NB4 (cell line): Measurements from ENCODE around the gene JMJD1C.

Experiments used
- DNase-seq: peaks from one replicate; pipeline ENCODE4 v3.0.0; 2010; ENCODE audit warnings: low read depth
- H3K4me3 ChIP-seq: one replicate; pipeline ENCODE4 v1.5.1; 2011; ENCODE audit warnings: mild to moderate bottlenecking, low read depth, low read length, moderate library complexity
- MAX ChIP-seq: IDR thresholded peaks from 2 replicates; pipeline ENCODE4 v1.6.1; 2011; ENCODE audit warnings: low read depth, low read length
- MYC ChIP-seq: IDR thresholded peaks from 2 replicates; pipeline ENCODE4 v1.6.1; 2011; ENCODE audit warnings: low read depth, low read length
- POLR2A ChIP-seq: IDR thresholded peaks from 2 replicates; pipeline ENCODE4 v1.6.1; 2011; ENCODE audit warnings: mild to moderate bottlenecking; ENCODE audit not compliant: insufficient read length; ENCODE audit errors: extremely low read depth
- TF ChIP-seq, protein P1 (sequence below): IDR thresholded peaks from one replicate; pipeline ENCODE4 v1.5.1; 2012; ENCODE audit warnings: low read depth, low read length

The JMJD1C gene

GRCh38 chr10:63407136-63407662 lies 58.6 kb downstream of the JMJD1C start:
- TF ChIP-seq POLR2A: no peak

DNA sequence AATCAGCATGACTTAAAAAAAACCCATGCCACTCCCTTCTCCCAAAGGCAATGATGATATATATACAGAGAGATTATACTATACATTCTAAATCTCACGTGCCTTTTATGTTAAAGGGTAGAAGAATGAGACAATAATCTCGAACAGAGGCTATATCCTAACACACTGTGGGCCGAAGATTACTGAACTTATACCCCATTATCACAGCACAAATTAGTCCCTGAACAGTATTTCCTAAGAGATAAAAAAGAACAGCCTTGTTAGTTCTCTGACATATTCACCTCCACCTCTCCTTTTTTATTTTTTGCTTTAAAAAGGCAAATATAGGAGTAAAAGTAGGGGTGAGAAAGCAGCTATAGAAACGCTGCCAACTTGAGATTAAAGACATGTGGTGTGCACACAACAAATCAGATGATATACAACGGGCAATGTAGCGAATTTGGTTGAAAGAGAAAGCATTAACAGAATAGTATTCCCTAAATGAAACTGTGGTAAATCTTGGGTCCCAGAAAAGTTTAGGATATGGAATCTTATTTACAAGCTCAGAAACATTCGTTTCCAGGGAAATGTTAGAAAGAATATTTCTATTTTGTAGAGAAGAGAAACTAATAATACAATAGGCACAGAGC lies 69.5 kb downstream of the JMJD1C start:
- no peak overlapping the region for H3K4me3 ChIP-seq
- no peak for DNase-seq

More at GRCh38 chr10:63407136-63407662, 58.6 kb downstream of the JMJD1C start:
- H3K4me3 ChIP-seq: no peak overlapping the region
- DNase-seq: no peak

GRCh38 chr10:63393050-63393449 lies 72.7 kb downstream of the JMJD1C start:
- TF ChIP-seq MAX (no peak), POLR2A (no peak), MYC (no peak)
- TF ChIP-seq, protein P1, sequence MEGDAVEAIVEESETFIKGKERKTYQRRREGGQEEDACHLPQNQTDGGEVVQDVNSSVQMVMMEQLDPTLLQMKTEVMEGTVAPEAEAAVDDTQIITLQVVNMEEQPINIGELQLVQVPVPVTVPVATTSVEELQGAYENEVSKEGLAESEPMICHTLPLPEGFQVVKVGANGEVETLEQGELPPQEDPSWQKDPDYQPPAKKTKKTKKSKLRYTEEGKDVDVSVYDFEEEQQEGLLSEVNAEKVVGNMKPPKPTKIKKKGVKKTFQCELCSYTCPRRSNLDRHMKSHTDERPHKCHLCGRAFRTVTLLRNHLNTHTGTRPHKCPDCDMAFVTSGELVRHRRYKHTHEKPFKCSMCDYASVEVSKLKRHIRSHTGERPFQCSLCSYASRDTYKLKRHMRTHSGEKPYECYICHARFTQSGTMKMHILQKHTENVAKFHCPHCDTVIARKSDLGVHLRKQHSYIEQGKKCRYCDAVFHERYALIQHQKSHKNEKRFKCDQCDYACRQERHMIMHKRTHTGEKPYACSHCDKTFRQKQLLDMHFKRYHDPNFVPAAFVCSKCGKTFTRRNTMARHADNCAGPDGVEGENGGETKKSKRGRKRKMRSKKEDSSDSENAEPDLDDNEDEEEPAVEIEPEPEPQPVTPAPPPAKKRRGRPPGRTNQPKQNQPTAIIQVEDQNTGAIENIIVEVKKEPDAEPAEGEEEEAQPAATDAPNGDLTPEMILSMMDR: no peak
- H3K4me3 ChIP-seq: no peak overlapping the region
- DNase-seq: no peak

More for the DNA sequence above, 69.5 kb downstream of the JMJD1C start:
- TF ChIP-seq MYC (no peak), POLR2A (no peak), MAX (no peak)
- TF ChIP-seq, protein P1: no peak

GRCh38 chr10:63392224-63392623 lies 73.6 kb downstream of the JMJD1C start:
- TF ChIP-seq POLR2A: no peak
- TF ChIP-seq MAX: no peak
- TF ChIP-seq, protein P1: no peak
- no peak for TF ChIP-seq MYC
- H3K4me3 ChIP-seq: no peak overlapping the region
- no peak for DNase-seq

DNA sequence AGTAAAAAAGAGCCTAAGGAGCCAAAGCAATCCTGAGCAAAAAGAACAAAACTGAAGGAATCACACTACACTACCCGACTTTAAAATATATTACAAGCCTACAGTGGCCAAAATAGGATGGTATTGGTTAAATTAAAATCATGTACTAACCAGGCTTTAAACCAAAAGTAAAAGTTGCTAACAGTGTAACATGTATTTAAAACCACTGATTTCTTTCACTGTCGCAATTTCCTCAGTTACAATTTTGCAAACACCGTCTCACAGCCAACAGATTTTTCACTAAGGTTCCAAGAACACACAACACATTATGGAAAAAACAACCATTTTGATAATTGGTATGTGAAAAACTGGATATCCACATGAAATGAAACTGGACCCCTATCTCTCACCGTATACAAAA lies 74.0 kb downstream of the JMJD1C start:
- peak; percentile 55 for DNase-seq
- H3K4me3 ChIP-seq: no peak overlapping the region
- no peak for TF ChIP-seq MAX
- no peak for TF ChIP-seq MYC
- TF ChIP-seq, protein P1: no peak
- no peak for TF ChIP-seq POLR2A

DNA sequence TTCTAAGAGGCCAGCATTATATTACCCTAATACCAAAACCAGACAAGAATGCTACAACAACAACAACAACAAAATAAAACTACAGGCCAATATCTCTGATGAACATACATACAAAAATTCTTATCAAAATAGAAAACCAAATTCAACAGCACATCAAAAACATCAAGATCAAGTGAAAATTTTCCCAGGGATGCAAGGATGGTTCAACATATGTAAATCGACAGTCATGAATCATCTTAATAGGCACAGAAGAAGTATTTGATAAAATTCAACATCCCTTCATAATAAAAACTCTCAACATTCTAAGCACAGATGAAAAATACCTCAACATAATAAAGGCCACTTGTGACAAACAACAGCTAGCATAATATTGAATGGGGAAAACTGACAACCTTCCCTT lies 75.3 kb downstream of the JMJD1C start:
- TF ChIP-seq, protein P1: no peak
- TF ChIP-seq MYC (no peak), POLR2A (no peak), MAX (no peak)

More for the DNA sequence above, 75.3 kb downstream of the JMJD1C start:
- H3K4me3 ChIP-seq: no peak overlapping the region
- no peak for DNase-seq
